BE2C (cell line): ENCODE results near the gene TUBG2.

Experiments
- DNase-seq: peaks from one replicate; pipeline ENCODE4 v3.0.0-alpha.2; 2020
- H3K27me3 ChIP-seq: fragments of 250-450 bp; sonication (Bioruptor Pico); 2 replicates; pipeline ENCODE4 v1.5.1; 2020; ENCODE audit warnings: mild to moderate bottlenecking
- H3K36me3 ChIP-seq: fragments of 250-450 bp; sonication (Bioruptor Pico); 2 replicates; pipeline ENCODE4 v1.5.1; 2020; ENCODE audit warnings: mild to moderate bottlenecking
- H3K4me1 ChIP-seq: fragments of 250-450 bp; sonication (Bioruptor Pico); 2 replicates; pipeline ENCODE4 v1.5.1; 2020
- H3K4me3 ChIP-seq: 2 replicates; pipeline ENCODE4 v1.5.1; 2011; ENCODE audit warnings: low read depth, low read length
- H3K9me3 ChIP-seq: fragments of 250-450 bp; sonication (Bioruptor Pico); 2 replicates; pipeline ENCODE4 v1.5.1; 2020
- TF ChIP-seq, protein P1 (sequence below): IDR thresholded peaks from 2 replicates; pipeline ENCODE4 v1.5.1; 2012; ENCODE audit warnings: mild to moderate bottlenecking, low read depth, low read length

The TUBG2 gene

GRCh38 chr17:42685831-42686230 is 26.7 kb downstream of the TUBG2 start:
- Histone ChIP-seq H3K36me3 (peaks cover 36% of the 10 kb centered on the region), H3K9me3 (no peaks in the 10 kb centered on the region), H3K4me3 (no peak overlapping the region), H3K27me3 (no peaks in the 10 kb centered on the region), H3K4me1 (no peaks in the 10 kb centered on the region)
- TF ChIP-seq, protein P1, sequence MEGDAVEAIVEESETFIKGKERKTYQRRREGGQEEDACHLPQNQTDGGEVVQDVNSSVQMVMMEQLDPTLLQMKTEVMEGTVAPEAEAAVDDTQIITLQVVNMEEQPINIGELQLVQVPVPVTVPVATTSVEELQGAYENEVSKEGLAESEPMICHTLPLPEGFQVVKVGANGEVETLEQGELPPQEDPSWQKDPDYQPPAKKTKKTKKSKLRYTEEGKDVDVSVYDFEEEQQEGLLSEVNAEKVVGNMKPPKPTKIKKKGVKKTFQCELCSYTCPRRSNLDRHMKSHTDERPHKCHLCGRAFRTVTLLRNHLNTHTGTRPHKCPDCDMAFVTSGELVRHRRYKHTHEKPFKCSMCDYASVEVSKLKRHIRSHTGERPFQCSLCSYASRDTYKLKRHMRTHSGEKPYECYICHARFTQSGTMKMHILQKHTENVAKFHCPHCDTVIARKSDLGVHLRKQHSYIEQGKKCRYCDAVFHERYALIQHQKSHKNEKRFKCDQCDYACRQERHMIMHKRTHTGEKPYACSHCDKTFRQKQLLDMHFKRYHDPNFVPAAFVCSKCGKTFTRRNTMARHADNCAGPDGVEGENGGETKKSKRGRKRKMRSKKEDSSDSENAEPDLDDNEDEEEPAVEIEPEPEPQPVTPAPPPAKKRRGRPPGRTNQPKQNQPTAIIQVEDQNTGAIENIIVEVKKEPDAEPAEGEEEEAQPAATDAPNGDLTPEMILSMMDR, result no peak
- no peak for DNase-seq

GRCh38 chr17:42686520-42687128 is 27.5 kb downstream of the TUBG2 start:
- H3K27me3 ChIP-seq, result no peaks in the 10 kb centered on the region
- TF ChIP-seq, protein P1, result no peak
- no peaks in the 10 kb centered on the region for H3K9me3 ChIP-seq
- H3K36me3 ChIP-seq, result peaks cover 39% of the 10 kb centered on the region
- H3K4me3 ChIP-seq, result no peak overlapping the region; the same call in 1 of the 2 replicates
- DNase-seq, result peak; percentile 39
- H3K4me1 ChIP-seq, result no peaks in the 10 kb centered on the region

GRCh38 chr17:42687707-42688320 is 28.7 kb downstream of the TUBG2 start:
- Histone ChIP-seq H3K36me3 (peaks cover 42% of the 10 kb centered on the region), H3K9me3 (no peaks in the 10 kb centered on the region), H3K4me1 (no peaks in the 10 kb centered on the region), H3K4me3 (no peak overlapping the region), H3K27me3 (no peaks in the 10 kb centered on the region)
- TF ChIP-seq, protein P1, result no peak
- DNase-seq, result no peak

DNA sequence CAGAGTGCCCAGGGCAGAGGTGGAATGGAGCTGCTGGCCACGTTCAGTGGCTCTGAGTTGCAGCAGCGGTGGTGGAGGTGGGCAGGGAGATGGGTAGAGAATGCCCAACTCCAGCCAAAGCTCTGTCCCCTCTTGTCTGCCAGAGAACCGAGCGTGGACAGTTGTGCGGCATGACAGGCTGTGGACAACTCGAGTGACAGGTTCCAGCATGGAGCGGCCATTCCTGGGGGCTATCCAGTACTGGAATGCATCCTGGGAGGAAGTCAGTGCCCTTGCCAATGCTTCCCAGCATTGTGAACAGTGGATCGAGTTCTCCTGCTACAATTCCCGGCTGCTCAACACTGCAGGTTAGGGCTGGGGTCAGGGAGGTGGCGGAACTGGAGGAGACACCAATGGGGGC is 31.5 kb downstream of the TUBG2 start:
- DNase-seq, result no peak
- Histone ChIP-seq H3K9me3 (no peaks in the 10 kb centered on the region), H3K4me3 (no peak overlapping the region), H3K36me3 (peaks cover 50% of the 10 kb centered on the region), H3K4me1 (no peaks in the 10 kb centered on the region), H3K27me3 (no peaks in the 10 kb centered on the region)
- TF ChIP-seq, protein P1, result no peak

GRCh38 chr17:42691021-42691545 is 32.0 kb downstream of the TUBG2 start:
- H3K36me3 ChIP-seq, result peaks cover 50% of the 10 kb centered on the region
- no peaks in the 10 kb centered on the region for H3K27me3 ChIP-seq
- H3K4me1 ChIP-seq, result no peaks in the 10 kb centered on the region
- H3K9me3 ChIP-seq, result no peaks in the 10 kb centered on the region
- no peak overlapping the region for H3K4me3 ChIP-seq
- DNase-seq, result no peak
- TF ChIP-seq, protein P1, result no peak

DNA sequence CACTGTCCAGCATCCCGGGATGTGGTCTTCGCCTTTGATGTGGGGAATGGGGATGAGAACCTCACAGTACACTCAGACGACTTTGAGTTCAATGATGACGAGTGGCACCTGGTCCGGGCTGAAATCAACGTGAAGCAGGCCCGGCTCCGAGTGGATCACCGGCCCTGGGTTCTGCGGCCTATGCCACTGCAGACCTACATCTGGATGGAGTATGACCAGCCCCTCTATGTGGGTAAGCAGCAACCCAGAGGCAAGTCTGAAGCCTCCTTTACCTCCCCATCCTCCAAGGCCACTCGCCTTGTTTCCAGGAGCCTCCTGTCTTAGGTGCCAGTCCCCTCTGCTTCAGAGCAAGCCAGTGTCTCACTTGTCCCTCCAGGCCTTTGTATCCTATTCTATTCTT is 33.4 kb downstream of the TUBG2 start:
- TF ChIP-seq, protein P1, result no peak
- H3K9me3 ChIP-seq, result no peaks in the 10 kb centered on the region
- no peak overlapping the region for H3K4me3 ChIP-seq
- peaks cover 52% of the 10 kb centered on the region for H3K36me3 ChIP-seq
- no peaks in the 10 kb centered on the region for H3K4me1 ChIP-seq
- DNase-seq, result no peak
- H3K27me3 ChIP-seq, result no peaks in the 10 kb centered on the region
